ENCODE measurements around the gene FAM83C. TPM values are rescaled to one million over a fixed set of nuclear protein-coding genes. Genes with fewer than 3 reads are reported as not detected.

The FAM83C gene
- total RNA-seq, 1 experiment from 2014 or later: not detected

DNA sequence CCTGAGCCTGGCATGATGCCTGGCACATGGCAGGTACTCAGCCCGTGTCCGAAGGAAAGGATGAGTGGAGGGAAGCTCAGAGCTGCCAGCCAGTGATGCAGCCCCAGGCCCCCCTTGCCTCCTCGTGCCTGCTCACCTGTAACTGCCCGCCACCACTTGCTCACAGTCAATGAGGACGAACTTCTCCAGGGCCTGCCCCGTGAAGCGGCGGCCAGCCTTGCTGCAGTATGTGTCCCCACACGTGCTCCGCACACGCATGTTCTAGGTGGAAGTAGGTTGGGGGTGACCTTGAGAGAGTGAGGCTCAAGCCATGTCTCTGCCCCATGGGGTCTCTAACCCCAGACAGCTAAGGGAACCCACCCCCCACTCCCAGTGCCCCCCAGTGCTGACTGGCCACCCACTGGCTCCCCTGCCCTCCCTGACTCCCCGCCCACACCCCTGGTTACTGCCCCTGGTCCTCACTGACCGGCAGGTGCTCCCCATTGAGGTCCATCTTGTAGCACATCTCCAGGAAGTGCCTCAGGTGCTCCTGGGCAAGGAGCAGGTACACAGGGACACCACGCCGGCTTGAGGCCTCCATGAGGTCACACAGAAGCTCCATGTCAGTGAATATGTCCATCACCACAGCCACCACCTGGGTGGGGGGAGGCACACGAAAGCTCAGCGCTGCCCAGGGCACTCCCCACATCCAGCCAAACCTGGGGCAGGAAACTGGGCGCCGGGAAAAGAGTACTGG lies 3.7 kb downstream of the FAM83C start:
- CTCF ChIA-PET: interaction anchor here (1.5 kb wide), 1 partner anchor 16 kb away, joined by 8 read pairs; no protein-coding TSS in a partner anchor

More for the DNA sequence above, 3.7 kb downstream of the FAM83C start:
- Histone ChIP-seq H3K79me2 (ENCODE audit: insufficient read depth, low read length) (peaks cover 10% of the 10 kb centered on the region), H3K9me3 (ENCODE audit: control insufficient read depth in 1 of 2, insufficient read depth in 1 of 2, low read depth in 1 of 2, low read length in 2 of 2) (no peaks in the 10 kb centered on the region), H3K36me3 (ENCODE audit: control insufficient read depth in 1 of 2, insufficient read depth in 2 of 2, low read length in 2 of 2) (0 out of 4 replicates have a peak, but pooled peaks cover 0 to 3% of the 10 kb centered on the region in 2 experiments), H3K4me1 (ENCODE audit: control insufficient read depth in 1 of 2, insufficient read depth in 2 of 2, low read length in 2 of 2) (peaks cover 4 to 16% of the 10 kb centered on the region in 2 experiments; a peak in 3 of 4 replicates), H2AFZ (ENCODE audit: low read depth, low read length, poor library complexity, severe bottlenecking) (no peak overlapping the region), H3K9ac (ENCODE audit: low read length) (no peak overlapping the region), H4K20me1 (ENCODE audit: insufficient read depth) (no peaks in the 10 kb centered on the region), H3K4me2 (ENCODE audit: low read length) (no peak overlapping the region), H3K4me3 (replicated peaks in 1 of 2; ENCODE audit: low read depth in 1 of 2, low read length in 2 of 2) (no peak overlapping the region), H3K27ac (ENCODE audit: low read depth, low read length) (no peak overlapping the region), H3K27me3 (ENCODE audit: insufficient read depth, low read length) (no peaks in the 10 kb centered on the region), H3K9me2 (ENCODE audit: insufficient read depth) (no peaks in the 10 kb centered on the region)
- no peak for TF ChIP-seq EZH2phosphoT487 (IDR thresholded peaks at IDR 0.05; ENCODE audit: borderline replicate concordance)
- TF ChIP-seq ATF3 (IDR thresholded peaks at IDR 0.05): no peak
- TF ChIP-seq POLR2AphosphoS5 (IDR thresholded peaks at IDR 0.05; ENCODE audit: low read depth, low read length): no peak
- TF ChIP-seq ZFX (IDR thresholded peaks at IDR 0.05): no peak
- TF ChIP-seq ZNF274 (IDR thresholded peaks at IDR 0.05; ENCODE audit: low read depth, low read length): no peak
- no peak for TF ChIP-seq EGR1 (IDR thresholded peaks at IDR 0.05; ENCODE audit: low read depth)
- TF ChIP-seq ELF1 (IDR thresholded peaks at IDR 0.05; ENCODE audit: borderline replicate concordance, low read depth): no peak
- no peak for TF ChIP-seq SIN3A (IDR thresholded peaks at IDR 0.05; ENCODE audit: low read depth)
- no peak for TF ChIP-seq YY1 (IDR thresholded peaks at IDR 0.05; ENCODE audit: extremely low read depth, insufficient replicate concordance, low read depth, low read length)
- no peak for TF ChIP-seq EZH2 (IDR thresholded peaks at IDR 0.05)
- TF ChIP-seq CBX3 (IDR thresholded peaks at IDR 0.05; ENCODE audit: low read depth): no peak
- no peak for TF ChIP-seq JUND (IDR thresholded peaks at IDR 0.05)
- no peak for TF ChIP-seq SP1 (IDR thresholded peaks at IDR 0.05; ENCODE audit: low read depth)
- no peak for TF ChIP-seq SRF (IDR thresholded peaks at IDR 0.05; ENCODE audit: low read depth)
- no peak for TF ChIP-seq MAX (IDR thresholded peaks at IDR 0.05)
- TF ChIP-seq TCF7L2 (IDR thresholded peaks at IDR 0.05; ENCODE audit: borderline replicate concordance, extremely low read depth, insufficient read depth, insufficient read length): no peak
- TF ChIP-seq CEBPB (IDR thresholded peaks at IDR 0.05; ENCODE audit: low read depth): no peak
- no TSS peak for BruUV-seq (replicated peaks)
- intact Hi-C loops (cut with micrococcal nuclease): no loop called here
- ChIA-PET POLR2A (no interaction called here), RAD21 (ENCODE audit: low non-redundant PET in 1 of 2, low total read pairs in 2 of 2, uncharacterized antibody in 2 of 2, unreplicated experiment in 2 of 2) (no interaction called here)
- ATAC-seq (no peak), DNase-seq (ENCODE audit: low read depth, low spot score) (no peak)
